HepG2 (cell line): ENCODE results near the gene KCTD19. TPM values are rescaled to one million over a fixed set of nuclear protein-coding genes. Genes with fewer than 3 reads are reported as not detected.

ENCODE experiments used
- BCLAF1 ChIP-seq: fragments of 450-650 bp; IDR thresholded peaks from 2 replicates; pipeline ENCODE4 v1.6.1; 2017; ENCODE audit warnings: mild to moderate bottlenecking
- GATAD1 ChIP-seq: IDR thresholded peaks from 2 replicates; pipeline ENCODE4 v1.6.1; 2016; ENCODE audit warnings: missing genetic modification reagents, missing compliant biosample characterization
- IRF1 ChIP-seq: sonication (generic); formaldehyde crosslinking; IDR thresholded peaks from 2 replicates; pipeline ENCODE4 v1.4.0; 2020; ENCODE audit warnings: low read depth, mild to moderate bottlenecking, missing genetic modification reagents
- KAT2B ChIP-seq: fragments of 150-350 bp; IDR thresholded peaks from 2 replicates; pipeline ENCODE4 v1.6.1; 2014; ENCODE audit warnings: low read depth, low read length, borderline replicate concordance
- SNAPC4 ChIP-seq: sonication (generic); formaldehyde crosslinking; IDR thresholded peaks from 2 replicates; pipeline ENCODE4 v1.4.0; 2020; ENCODE audit warnings: mild to moderate bottlenecking, missing genetic modification reagents
- ZNF18 ChIP-seq: sonication (generic); formaldehyde crosslinking; IDR thresholded peaks from 2 replicates; pipeline ENCODE4 v1.8.0; 2022; ENCODE audit warnings: mild to moderate bottlenecking, missing genetic modification reagents; ENCODE audit not compliant: insufficient replicate concordance
- ZNF280B ChIP-seq: sonication (generic); formaldehyde crosslinking; IDR thresholded peaks from 2 replicates; pipeline ENCODE4 v1.5.0; 2020; ENCODE audit warnings: missing genetic modification reagents, mild to moderate bottlenecking, borderline replicate concordance
- ZNF362 ChIP-seq: sonication (generic); formaldehyde crosslinking; IDR thresholded peaks from 2 replicates; pipeline ENCODE4 v1.4.0; 2020; ENCODE audit warnings: missing genetic modification reagents, mild to moderate bottlenecking, borderline replicate concordance
- ZNF552 ChIP-seq: sonication (generic); formaldehyde crosslinking; IDR thresholded peaks from 2 replicates; pipeline ENCODE4 v1.9.0; 2022; ENCODE audit warnings: missing genetic modification reagents, mild to moderate bottlenecking, borderline replicate concordance
- ZNF570 ChIP-seq: sonication (generic); formaldehyde crosslinking; IDR thresholded peaks from 2 replicates; pipeline ENCODE4 v1.4.0; 2020; ENCODE audit warnings: mild to moderate bottlenecking, missing genetic modification reagents, borderline replicate concordance
- ZNF7 ChIP-seq: IDR thresholded peaks from 2 replicates; pipeline ENCODE4 v1.6.1; 2016; ENCODE audit warnings: missing biosample characterization, missing genetic modification reagents
- polyA plus RNA-seq, 8 experiments: library from polyadenylated mRNA; depleted of rRNA in 3 of 8; stranded (reverse) in 7 of 8; unstranded in 1 of 8; fragments of >200 nt; fragmentation: Illumina TruSeq in 4 of 8; extraction: Trizol in 4 of 8; gene quantifications; 2 replicates each; pipeline versions ENCODE4 v1.2.1 to v1.2.3, GENCODE V29; 2011 to 2016; ENCODE audit warnings: low read depth in 4 of 8, missing spikeins in 1 of 8, mixed read lengths in 1 of 8; ENCODE audit not compliant: insufficient read depth in 1 of 8
- total RNA-seq, 5 experiments: library from RNA; depleted of rRNA; stranded (reverse); fragments of >200 nt; fragmentation: Illumina TruSeq; extraction: Trizol; gene quantifications; 2 replicates each; pipeline ENCODE4 v1.2.3, GENCODE V29; 2016; ENCODE audit warnings: low read depth in 1 of 5

Gene KCTD19
- total and polyA plus RNA-seq, 2 of the 13 experiments (the other 11 are each of a cell fraction or from before 2014, with no cell fraction given) = not detected

GRCh38 chr16:67279296-67280089 is 47.0 kb downstream of the KCTD19 start, which contains the start of gene PLEKHG4 (continued):
- TF ChIP-seq GATAD1 (CRISPR knock-in tag) = peak; percentile 78
- peak; percentile 43 for TF ChIP-seq ZNF18
- TF ChIP-seq ZNF362 (CRISPR knock-in tag) = no peak
- peak; percentile 36; the same call in 1 of the 2 replicates for TF ChIP-seq ZNF552
- no peak for TF ChIP-seq ZNF280B
- no peak; the same call in 1 of the 2 replicates for TF ChIP-seq ZNF570
- TF ChIP-seq IRF1 = peak; percentile 75; the same call in 1 of the 2 replicates
- no peak for TF ChIP-seq BCLAF1
- TF ChIP-seq SNAPC4 (CRISPR knock-in tag) = no peak
- TF ChIP-seq KAT2B = no peak
- 0 out of 2 replicates have a peak, but pooled peaks have one; percentile 1 for TF ChIP-seq ZNF7 (CRISPR knock-in tag)
